DOHH2 (cell line): ENCODE results near the gene TSHZ2.

Experiments used
- CTCF ChIP-seq: fragments of 200-600 bp; sonication (generic); IDR thresholded peaks from one replicate; pipeline ENCODE4 v1.5.1; 2014; ENCODE audit warnings: antibody characterized with exemption, mild to moderate bottlenecking, low read depth, low read length; ENCODE audit not compliant: poor library complexity, severe bottlenecking
- EZH2phosphoT487 ChIP-seq: fragments of 200-600 bp; sonication (generic); IDR thresholded peaks from 2 replicates; pipeline ENCODE4 v1.6.1; 2017; ENCODE audit warnings: borderline replicate concordance, mild to moderate bottlenecking, antibody characterized with exemption, low read length, moderate library complexity, mixed read lengths

- no peak for TF ChIP-seq CTCF
- no peak for TF ChIP-seq EZH2phosphoT487
Observed at GRCh38 chr20:52933867-52934266, 38.3 kb upstream of the TSHZ2 start.
